Peyer's patch (tissue), 4 donors: ENCODE measurements around the gene EPAS1. TPM values are rescaled to one million over a fixed set of nuclear protein-coding genes. Genes with fewer than 3 reads are reported as not detected.
A peak's percentile ranks its signal among the peaks of the same experiment; 100 is the strongest.

Experiments
- DNase-seq, 3 donors: peaks; one replicate each; pipeline ENCODE4 v3.0.0-alpha.2; 2017 to 2019
- H3K27ac ChIP-seq, 4 donors: fragments of 200-600 bp; sonication (generic); one replicate each; pipeline ENCODE4 v1.5.1; 2016 to 2019
- H3K27me3 ChIP-seq, 2 donors: fragments of 200-600 bp; sonication (generic); one replicate each; pipeline ENCODE4 v1.5.1; 2019
- H3K36me3 ChIP-seq, 3 donors: fragments of 200-600 bp; sonication (generic); one replicate each; pipeline ENCODE4 v1.5.1; 2016 to 2019
- H3K4me1 ChIP-seq, 4 donors: fragments of 200-600 bp; sonication (generic); one replicate each; pipeline ENCODE4 v1.5.1; 2016 to 2019
- H3K4me3 ChIP-seq, 4 donors: fragments of 200-600 bp; sonication (generic); 1 replicate in 3 of 4; 2 replicates in 1 of 4; pipeline ENCODE4 v1.5.1; 2016 to 2019; ENCODE audit warnings: mild to moderate bottlenecking in 1 of 4
- H3K9me3 ChIP-seq, 4 donors: fragments of 200-600 bp; sonication (generic); one replicate each; pipeline ENCODE4 v1.5.1; 2016 to 2019; ENCODE audit warnings: mild to moderate bottlenecking in 1 of 4
- CTCF ChIP-seq, 6 experiments: fragments of 450-650 bp in 4 of 6; fragments of 200-600 bp in 2 of 6; sonication (generic) in 1 of 6; IDR thresholded peaks; one replicate each; pipeline ENCODE4 v1.5.1; 2017 to 2019; ENCODE audit warnings: antibody characterized with exemption in 6 of 6, mild to moderate bottlenecking in 3 of 6, moderate library complexity in 1 of 6
- POLR2A ChIP-seq, 2 donors: fragments of 450-650 bp; IDR thresholded peaks; one replicate each; pipeline ENCODE4 v1.5.1; 2017; ENCODE audit warnings: antibody characterized with exemption in 2 of 2, mild to moderate bottlenecking in 2 of 2, moderate library complexity in 2 of 2
- total RNA-seq, 4 donors: library from RNA; depleted of rRNA; stranded (reverse); fragments of >200 nt; gene quantifications; one replicate each; pipeline ENCODE4 v1.1.0, GENCODE V29; 2016

Gene EPAS1
- total RNA-seq, 4 donors from 2014 or later, result 114 to 240 (median 196) TPM

- Histone ChIP-seq H3K9me3 (no peaks in the 10 kb centered on the region), H3K4me3 (no peak overlapping the region), H3K27me3 (no peaks in the 10 kb centered on the region), H3K4me1 (peaks cover 0 to 4% (median 0%) of the 10 kb centered on the region in 4 donors), H3K27ac (no peak overlapping the region), H3K36me3 (no peaks in the 10 kb centered on the region)
- TF ChIP-seq CTCF (IDR thresholded peaks at IDR 0.05), result no peak
- TF ChIP-seq POLR2A (IDR thresholded peaks at IDR 0.05), result no peak
- DNase-seq, result no peak
Observed at GRCh38 chr2:46284796-46285195, 12.4 kb upstream of the EPAS1 start.

- Histone ChIP-seq H3K27ac (no peak overlapping the region), H3K27me3 (no peaks in the 10 kb centered on the region), H3K9me3 (no peaks in the 10 kb centered on the region), H3K4me1 (peaks cover 0 to 4% (median 0%) of the 10 kb centered on the region in 4 donors), H3K4me3 (no peak overlapping the region), H3K36me3 (no peaks in the 10 kb centered on the region)
- no peak for DNase-seq
- no peak for TF ChIP-seq CTCF (IDR thresholded peaks at IDR 0.05)
- TF ChIP-seq POLR2A (IDR thresholded peaks at IDR 0.05), result no peak
Observed at GRCh38 chr2:46286715-46287114, 10.5 kb upstream of the EPAS1 start.

- Histone ChIP-seq H3K27ac (no peak overlapping the region), H3K4me3 (no peak overlapping the region), H3K9me3 (no peaks in the 10 kb centered on the region), H3K36me3 (no peaks in the 10 kb centered on the region), H3K27me3 (no peaks in the 10 kb centered on the region), H3K4me1 (no peaks in the 10 kb centered on the region)
- TF ChIP-seq POLR2A (IDR thresholded peaks at IDR 0.05) (no peak), CTCF (IDR thresholded peaks at IDR 0.05) (no peak)
- no peak for DNase-seq
Observed at GRCh38 chr2:46290078-46290477, 7.1 kb upstream of the EPAS1 start.

GRCh38 chr2:46293466-46293865 is 3.7 kb upstream of the EPAS1 start:
- Histone ChIP-seq H3K27ac (no peak overlapping the region), H3K9me3 (peaks cover 0 to 4% (median 0%) of the 10 kb centered on the region in 4 donors), H3K27me3 (no peaks in the 10 kb centered on the region), H3K4me3 (no peak overlapping the region), H3K4me1 (peaks cover 0 to 5% (median 0%) of the 10 kb centered on the region in 4 donors), H3K36me3 (no peaks in the 10 kb centered on the region)
- DNase-seq, result no peak
- no peak for TF ChIP-seq POLR2A (IDR thresholded peaks at IDR 0.05)

- Histone ChIP-seq H3K4me3 (no peak overlapping the region), H3K9me3 (peaks cover 0 to 7% (median 0%) of the 10 kb centered on the region in 4 donors), H3K27me3 (no peaks in the 10 kb centered on the region), H3K4me1 (peaks cover 0 to 13% (median 0%) of the 10 kb centered on the region in 4 donors), H3K36me3 (no peaks in the 10 kb centered on the region), H3K27ac (no peak overlapping the region)
- TF ChIP-seq POLR2A (IDR thresholded peaks at IDR 0.05) (no peak), CTCF (IDR thresholded peaks at IDR 0.05) (peak in 3 of 6 experiments; percentile 17 to 45 (median 35))
- DNase-seq, result peak in 1 of 3 donors; percentile 73
Observed at GRCh38 chr2:46294176-46294836, 2.9 kb upstream of the EPAS1 start.

- H3K4me3 ChIP-seq, result peak overlapping the region; percentile 60 to 73 (median 70)
- peak overlapping the region; percentile 77 to 94 (median 88) for H3K27ac ChIP-seq
- no peak for TF ChIP-seq CTCF (IDR thresholded peaks at IDR 0.05)
- TF ChIP-seq POLR2A (IDR thresholded peaks at IDR 0.05), result no peak
- H3K36me3 ChIP-seq, result no peaks in the 10 kb centered on the region
- peak in 1 of 3 donors; percentile 64 for DNase-seq
- peaks cover 0 to 7% (median 0%) of the 10 kb centered on the region in 4 donors for H3K9me3 ChIP-seq
- peaks cover 0 to 18% (median 7%) of the 10 kb centered on the region in 4 donors for H3K4me1 ChIP-seq
- H3K27me3 ChIP-seq, result no peaks in the 10 kb centered on the region
Observed at GRCh38 chr2:46296216-46296839, 879 bp upstream of the EPAS1 start.
